Mucosa of rectum (tissue), 2 donors: ENCODE results near the gene PRR15L.

Experiments
- H3K27ac ChIP-seq, 2 donors: one replicate each; pipeline ENCODE4 v1.7.0; 2013; ENCODE audit warnings: inconsistent platforms in 2 of 2, low read depth in 2 of 2, low read length in 2 of 2
- H3K27me3 ChIP-seq, 2 donors: one replicate each; pipeline ENCODE4 v1.7.0; 2013; ENCODE audit warnings: low read length in 2 of 2; ENCODE audit not compliant: control insufficient read depth in 2 of 2, insufficient read depth in 2 of 2
- H3K36me3 ChIP-seq, 2 donors: one replicate each; pipeline ENCODE4 v1.7.0; 2013; ENCODE audit warnings: low read length in 2 of 2; ENCODE audit not compliant: control insufficient read depth in 2 of 2, insufficient read depth in 2 of 2
- H3K4me1 ChIP-seq, 2 donors: one replicate each; pipeline ENCODE4 v1.7.0; 2013; ENCODE audit warnings: low read length in 2 of 2, mild to moderate bottlenecking in 1 of 2; ENCODE audit not compliant: control insufficient read depth in 2 of 2, insufficient read depth in 2 of 2
- H3K4me3 ChIP-seq, 2 donors: one replicate each; pipeline ENCODE4 v1.7.0; 2013; ENCODE audit warnings: low read length in 2 of 2
- H3K9ac ChIP-seq, 2 donors: one replicate each; pipeline ENCODE4 v1.7.0; 2013; ENCODE audit warnings: low read length in 2 of 2, low read depth in 1 of 2, mild to moderate bottlenecking in 1 of 2
- H3K9me3 ChIP-seq, 2 donors: one replicate each; pipeline ENCODE4 v1.7.0; 2013; ENCODE audit warnings: low read length in 2 of 2; ENCODE audit not compliant: control insufficient read depth in 2 of 2
- donor health status: healthy.
- donor health status: Normal muscosa, but diverticular disease.

PRR15L gene

DNA sequence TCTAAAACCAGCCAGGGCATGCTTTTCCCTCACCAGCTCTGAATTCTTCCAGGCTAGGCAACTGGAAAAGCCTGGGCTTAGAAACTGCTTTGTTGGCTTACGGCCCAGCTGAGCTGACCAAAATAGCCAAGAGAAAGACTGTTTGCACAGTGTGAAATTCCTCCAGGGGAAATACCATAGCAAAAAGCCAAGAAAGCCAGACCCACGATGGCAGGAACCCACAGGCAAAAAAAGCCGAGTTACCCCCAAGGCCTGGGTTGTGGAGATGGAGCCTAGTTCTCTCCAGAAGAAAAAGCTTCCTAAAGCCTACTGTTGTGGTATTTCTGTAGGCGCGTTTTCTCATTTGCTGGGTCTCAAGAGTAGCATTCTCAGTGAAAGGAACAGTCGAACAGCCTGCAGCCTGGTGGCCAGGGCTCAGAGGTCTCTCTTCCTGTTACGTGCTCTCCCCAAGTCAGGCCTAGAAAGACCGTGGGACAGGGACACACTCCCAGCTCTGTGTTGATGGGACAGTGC lies 52.4 kb downstream of the PRR15L start:
- H3K4me1 ChIP-seq, result peaks cover 3 to 9% of the 10 kb centered on the region in 2 donors
- H3K27ac ChIP-seq, result peak overlapping the region; percentile 12 to 62
- H3K9me3 ChIP-seq, result no peaks in the 10 kb centered on the region
- H3K9ac ChIP-seq, result no peak overlapping the region
- H3K36me3 ChIP-seq, result peaks cover 0 to 12% of the 10 kb centered on the region in 2 donors
- no peak overlapping the region for H3K4me3 ChIP-seq
- no peaks in the 10 kb centered on the region for H3K27me3 ChIP-seq

DNA sequence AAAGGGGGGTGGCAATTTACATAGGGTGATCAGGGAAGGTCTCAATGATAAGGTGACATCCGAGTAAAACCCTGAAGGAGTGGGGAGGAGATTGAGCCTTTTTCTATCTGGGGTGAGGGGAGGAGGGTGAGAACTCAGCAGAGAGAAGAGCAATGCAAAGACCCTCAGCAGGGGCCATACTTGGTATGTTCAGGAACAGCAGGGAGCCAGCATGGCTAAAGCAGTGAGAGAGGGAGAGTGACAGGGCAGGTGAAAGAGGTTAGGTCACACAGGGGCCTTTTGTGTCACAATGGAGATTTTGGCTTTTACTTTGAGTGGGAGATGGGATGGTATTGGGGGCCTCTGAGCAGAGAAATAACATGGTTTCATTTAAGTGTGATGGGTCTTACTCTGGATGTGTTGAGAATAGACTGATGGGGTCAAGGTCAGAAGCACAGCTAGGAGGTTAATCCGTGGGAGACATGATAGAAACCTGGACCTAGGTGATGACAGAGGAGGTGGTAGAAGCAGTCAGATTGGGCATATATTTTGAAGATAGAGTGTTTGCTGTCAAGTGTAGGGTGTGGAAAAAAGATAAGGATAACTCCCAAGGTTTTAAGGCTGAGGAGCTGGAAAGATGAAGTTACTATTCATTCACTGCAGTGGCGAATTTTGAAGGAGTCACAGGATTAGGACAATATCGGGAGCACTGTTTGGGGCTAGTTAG lies 55.5 kb downstream of the PRR15L start:
- H3K4me1 ChIP-seq, result peaks cover 3 to 15% of the 10 kb centered on the region in 2 donors
- H3K27me3 ChIP-seq, result no peaks in the 10 kb centered on the region
- H3K27ac ChIP-seq, result no peak overlapping the region
- peaks cover 12 to 17% of the 10 kb centered on the region in 2 donors for H3K36me3 ChIP-seq
- no peak overlapping the region for H3K9ac ChIP-seq
- no peak overlapping the region for H3K4me3 ChIP-seq
- H3K9me3 ChIP-seq, result no peaks in the 10 kb centered on the region
